ENCODE data around the gene FBXW5. TPM values are rescaled to one million over a fixed set of nuclear protein-coding genes. Genes with fewer than 3 reads are reported as not detected.
A peak's percentile ranks its signal among the peaks of the same experiment; 100 is the strongest.

FBXW5 gene
- total RNA-seq, 4 donors from 2014 or later: 329 to 469 (median 435) TPM

- Histone ChIP-seq H3K4me3 (peak overlapping the region; percentile 46 to 67 (median 55)), H3K36me3 (no peaks in the 10 kb centered on the region), H3K9me3 (no peaks in the 10 kb centered on the region), H3K4me1 (peaks cover 0 to 8% of the 10 kb centered on the region in 2 donors), H3K27me3 (peaks cover 0 to 11% (median 9%) of the 10 kb centered on the region in 3 donors), H3K27ac (peak overlapping the region; percentile 4 to 60 (median 31))
- intact Hi-C loops (cut with DNase I; ENCODE audit: low total_unique reads) (loop anchor here (1.0 kb wide), 1 partner anchor 14 kb away; the partner anchor contains the start of gene PAXX), in situ Hi-C loops (cut with MboI; ENCODE audit: low sequenced_read_pairs in 4 of 4) (no loop called here)
- ATAC-seq (peak; percentile 29 to 45), DNase-seq (peak; percentile 33 to 57)
- TF ChIP-seq CTCF (IDR thresholded peaks at IDR 0.05 in 4 of 5, conservative IDR thresholded peaks at IDR 0.05 in 1 of 5) (no peak), POLR2A (IDR thresholded peaks at IDR 0.05) (no peak)
Observed at GRCh38 chr9:136978073-136978864, 33.7 kb upstream of the FBXW5 start.

GRCh38 chr9:136977649-136978072 lies 33.1 kb upstream of the FBXW5 start:
- TF ChIP-seq POLR2A (IDR thresholded peaks at IDR 0.05) (no peak), CTCF (IDR thresholded peaks at IDR 0.05 in 4 of 5, conservative IDR thresholded peaks at IDR 0.05 in 1 of 5) (no peak)
- in situ Hi-C loops (cut with MboI; ENCODE audit: low sequenced_read_pairs in 4 of 4): no loop called here
- ATAC-seq (no peak), DNase-seq (no peak)
- Histone ChIP-seq H3K27me3 (peaks cover 0 to 11% (median 9%) of the 10 kb centered on the region in 3 donors), H3K36me3 (no peaks in the 10 kb centered on the region), H3K4me1 (peaks cover 0 to 8% of the 10 kb centered on the region in 2 donors), H3K4me3 (peak overlapping the region; percentile 46 to 67 (median 55)), H3K9me3 (no peaks in the 10 kb centered on the region), H3K27ac (peak overlapping the region; percentile 4 to 60 (median 31))
- intact Hi-C loops (cut with DNase I; ENCODE audit: low total_unique reads): loop anchor here (1.0 kb wide), 1 partner anchor 15 kb away; the partner anchor contains the start of gene PAXX

- DNase-seq: no peak
- no peak for ATAC-seq
- intact Hi-C loops (cut with DNase I; ENCODE audit: low total_unique reads): no loop called here
- in situ Hi-C loops (cut with MboI; ENCODE audit: low sequenced_read_pairs in 4 of 4): no loop called here
- no peaks in the 10 kb centered on the region for H3K9me3 ChIP-seq
- H3K27me3 ChIP-seq: peaks cover 0 to 11% (median 9%) of the 10 kb centered on the region in 3 donors
- no peaks in the 10 kb centered on the region for H3K36me3 ChIP-seq
- H3K4me1 ChIP-seq: peaks cover 0 to 8% of the 10 kb centered on the region in 2 donors
- no peak for TF ChIP-seq CTCF (IDR thresholded peaks at IDR 0.05 in 4 of 5, conservative IDR thresholded peaks at IDR 0.05 in 1 of 5)
- TF ChIP-seq POLR2A (IDR thresholded peaks at IDR 0.05): no peak
- peak within 1 kb of the TSS; percentile 4 to 60 (median 31) for H3K27ac ChIP-seq
- H3K4me3 ChIP-seq: peak within 1 kb of the TSS; percentile 46 to 67 (median 55)
Observed at GRCh38 chr9:136977223-136977622, 32.7 kb upstream of the FBXW5 start, which contains the start of gene PTGDS. TSS of gene PTGDS (plus strand) at chr9:136977504. CDS start at chr9:136977579, 75 bp downstream.

GRCh38 chr9:136975644-136976043 lies 31.1 kb upstream of the FBXW5 start:
- peak in 2 of 5 experiments; percentile 10 to 23 for TF ChIP-seq CTCF (IDR thresholded peaks at IDR 0.05 in 4 of 5, conservative IDR thresholded peaks at IDR 0.05 in 1 of 5)
- TF ChIP-seq POLR2A (IDR thresholded peaks at IDR 0.05): no peak
- no peaks in the 10 kb centered on the region for H3K9me3 ChIP-seq
- DNase-seq: no peak
- no peak for ATAC-seq
- peaks cover 0 to 11% (median 9%) of the 10 kb centered on the region in 3 donors for H3K27me3 ChIP-seq
- no peak overlapping the region for H3K27ac ChIP-seq
- H3K4me1 ChIP-seq: peaks cover 0 to 8% of the 10 kb centered on the region in 2 donors
- H3K36me3 ChIP-seq: no peaks in the 10 kb centered on the region
- in situ Hi-C loops (cut with MboI; ENCODE audit: low sequenced_read_pairs in 4 of 4): no loop called here
- intact Hi-C loops (cut with DNase I; ENCODE audit: low total_unique reads): no loop called here
- H3K4me3 ChIP-seq: no peak overlapping the region
